IPS-15b (cell line): ENCODE measurements around the gene JAG1.

Source experiments
- H3K27me3 ChIP-seq: one replicate; pipeline ENCODE4 v1.6.1; 2013; ENCODE audit warnings: low read length; ENCODE audit not compliant: control insufficient read depth, insufficient read depth
- H3K36me3 ChIP-seq: one replicate; pipeline ENCODE4 v1.6.1; 2013; ENCODE audit warnings: low read length; ENCODE audit not compliant: control insufficient read depth, insufficient read depth
- H3K4me1 ChIP-seq: one replicate; pipeline ENCODE4 v1.6.1; 2013; ENCODE audit warnings: mild to moderate bottlenecking, low read length; ENCODE audit not compliant: control insufficient read depth, insufficient read depth
- H3K4me3 ChIP-seq: one replicate; pipeline ENCODE4 v1.5.1; 2013; ENCODE audit warnings: low read depth, low read length
- H3K9ac ChIP-seq: one replicate; pipeline ENCODE4 v1.6.1; 2013; ENCODE audit warnings: low read depth, mild to moderate bottlenecking, low read length
- H3K9me3 ChIP-seq: one replicate; pipeline ENCODE4 v1.6.1; 2013; ENCODE audit warnings: mild to moderate bottlenecking, low read length; ENCODE audit not compliant: control insufficient read depth, insufficient read depth

JAG1 gene

GRCh38 chr20:10673842-10674683, at the start of gene JAG1:
Gene JAG1 (minus strand): TSS chr20:10673999. CDS start chr20:10673530, 469 bp downstream.
- Histone ChIP-seq H3K4me3 (peak within 1 kb of the TSS; percentile 77), H3K36me3 (no peaks in the 10 kb centered on the region), H3K9me3 (no peaks in the 10 kb centered on the region), H3K9ac (peak within 1 kb of the TSS; percentile 85), H3K4me1 (peaks cover 26% of the 10 kb centered on the region), H3K27me3 (peaks cover 2% of the 10 kb centered on the region)

GRCh38 chr20:10721976-10722375, 48.2 kb upstream of the JAG1 start:
- Histone ChIP-seq H3K9ac (no peak overlapping the region), H3K4me3 (no peak overlapping the region), H3K9me3 (no peaks in the 10 kb centered on the region), H3K36me3 (no peaks in the 10 kb centered on the region), H3K4me1 (peaks cover 2% of the 10 kb centered on the region), H3K27me3 (no peaks in the 10 kb centered on the region)

- H3K27me3 ChIP-seq: no peaks in the 10 kb centered on the region
- no peaks in the 10 kb centered on the region for H3K9me3 ChIP-seq
- H3K4me1 ChIP-seq: peaks cover 5% of the 10 kb centered on the region
- H3K4me3 ChIP-seq: no peak overlapping the region
- no peaks in the 10 kb centered on the region for H3K36me3 ChIP-seq
- H3K9ac ChIP-seq: no peak overlapping the region
Observed at GRCh38 chr20:10721137-10721896, 47.5 kb upstream of the JAG1 start.

- no peaks in the 10 kb centered on the region for H3K9me3 ChIP-seq
- no peak overlapping the region for H3K9ac ChIP-seq
- no peaks in the 10 kb centered on the region for H3K27me3 ChIP-seq
- no peaks in the 10 kb centered on the region for H3K36me3 ChIP-seq
- H3K4me1 ChIP-seq: peaks cover 10% of the 10 kb centered on the region
- H3K4me3 ChIP-seq: no peak overlapping the region
Observed at GRCh38 chr20:10720565-10720964, 46.8 kb upstream of the JAG1 start.

- no peaks in the 10 kb centered on the region for H3K9me3 ChIP-seq
Observed at GRCh38 chr20:10719740-10720385, 46.1 kb upstream of the JAG1 start.

DNA sequence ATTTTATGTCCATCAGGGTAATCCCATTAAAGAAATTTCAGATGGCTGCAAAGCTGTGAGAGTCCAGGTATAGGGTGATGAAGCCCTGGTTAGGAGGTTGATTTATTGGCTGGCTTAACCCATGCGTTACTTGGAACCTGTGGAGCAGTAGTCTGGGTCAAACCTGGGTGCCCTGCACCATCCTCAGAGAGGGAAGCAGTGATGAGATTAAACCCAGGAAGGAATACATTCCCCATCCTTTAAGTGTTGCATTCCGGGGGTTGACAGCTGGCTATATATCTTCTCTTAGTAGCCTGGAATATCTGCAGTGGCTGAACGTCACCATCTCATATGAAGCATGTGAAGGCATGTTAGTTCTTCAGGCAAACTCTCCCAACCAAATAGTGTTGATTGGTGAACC, 44.9 kb upstream of the JAG1 start:
- Histone ChIP-seq H3K27me3 (no peaks in the 10 kb centered on the region), H3K4me1 (peaks cover 16% of the 10 kb centered on the region), H3K9ac (no peak overlapping the region), H3K9me3 (no peaks in the 10 kb centered on the region), H3K4me3 (no peak overlapping the region), H3K36me3 (no peaks in the 10 kb centered on the region)

More at GRCh38 chr20:10719740-10720385, 46.1 kb upstream of the JAG1 start:
- Histone ChIP-seq H3K27me3 (no peaks in the 10 kb centered on the region), H3K9ac (no peak overlapping the region), H3K4me3 (no peak overlapping the region), H3K36me3 (no peaks in the 10 kb centered on the region), H3K4me1 (peaks cover 12% of the 10 kb centered on the region)

DNA sequence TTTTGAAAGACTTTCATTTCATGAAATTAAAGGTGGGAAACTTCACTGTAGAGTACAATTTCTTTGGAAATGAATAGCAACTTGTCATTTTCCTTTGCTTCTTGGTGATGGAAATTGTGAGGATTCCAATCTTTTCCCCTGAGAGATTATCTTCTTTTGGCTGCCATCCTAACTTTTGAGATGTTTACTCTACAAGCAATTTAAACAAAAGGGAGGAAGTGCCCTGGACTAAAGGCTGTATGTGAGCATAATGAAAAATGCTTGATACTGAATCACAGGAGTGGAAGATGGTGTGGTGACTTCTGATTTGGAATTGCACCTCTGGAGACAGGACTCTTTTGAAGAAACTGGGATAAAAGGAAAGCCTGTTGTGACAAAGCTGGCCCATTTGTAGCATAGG, 43.1 kb upstream of the JAG1 start:
- Histone ChIP-seq H3K9ac (no peak overlapping the region), H3K9me3 (no peaks in the 10 kb centered on the region), H3K27me3 (no peaks in the 10 kb centered on the region), H3K36me3 (no peaks in the 10 kb centered on the region), H3K4me3 (no peak overlapping the region), H3K4me1 (peaks cover 16% of the 10 kb centered on the region)

GRCh38 chr20:10715035-10715434, 41.2 kb upstream of the JAG1 start:
- Histone ChIP-seq H3K9ac (no peak overlapping the region), H3K4me1 (peaks cover 16% of the 10 kb centered on the region), H3K9me3 (no peaks in the 10 kb centered on the region), H3K4me3 (no peak overlapping the region), H3K27me3 (no peaks in the 10 kb centered on the region), H3K36me3 (no peaks in the 10 kb centered on the region)

GRCh38 chr20:10714236-10714975, 40.6 kb upstream of the JAG1 start:
- Histone ChIP-seq H3K4me3 (no peak overlapping the region), H3K4me1 (peaks cover 16% of the 10 kb centered on the region), H3K9ac (no peak overlapping the region), H3K27me3 (no peaks in the 10 kb centered on the region), H3K9me3 (no peaks in the 10 kb centered on the region), H3K36me3 (no peaks in the 10 kb centered on the region)

- no peaks in the 10 kb centered on the region for H3K36me3 ChIP-seq
- peaks cover 16% of the 10 kb centered on the region for H3K4me1 ChIP-seq
- H3K27me3 ChIP-seq: no peaks in the 10 kb centered on the region
- no peak overlapping the region for H3K9ac ChIP-seq
- no peaks in the 10 kb centered on the region for H3K9me3 ChIP-seq
- no peak overlapping the region for H3K4me3 ChIP-seq
Observed at GRCh38 chr20:10713161-10713560, 39.4 kb upstream of the JAG1 start.

GRCh38 chr20:10711903-10712451, 38.2 kb upstream of the JAG1 start:
- no peak overlapping the region for H3K4me3 ChIP-seq
- H3K4me1 ChIP-seq: peaks cover 14% of the 10 kb centered on the region
- H3K36me3 ChIP-seq: no peaks in the 10 kb centered on the region
- no peak overlapping the region for H3K9ac ChIP-seq
- no peaks in the 10 kb centered on the region for H3K9me3 ChIP-seq
- H3K27me3 ChIP-seq: no peaks in the 10 kb centered on the region
